UCSD-AML1 (cell line): ENCODE data around the gene TP53TG5.
"Not testable (repeated sequence)": the region's sequence is repeated elsewhere in the genome, so short reads cannot be mapped to it uniquely, and the experiment has no call there.

ENCODE experiments used
- DNase-seq: peaks from one replicate; lab custom pipeline; 2025; ENCODE audit not compliant: unreplicated experiment; lab: John Stamatoyannopoulos, UW

TP53TG5 gene

DNA sequence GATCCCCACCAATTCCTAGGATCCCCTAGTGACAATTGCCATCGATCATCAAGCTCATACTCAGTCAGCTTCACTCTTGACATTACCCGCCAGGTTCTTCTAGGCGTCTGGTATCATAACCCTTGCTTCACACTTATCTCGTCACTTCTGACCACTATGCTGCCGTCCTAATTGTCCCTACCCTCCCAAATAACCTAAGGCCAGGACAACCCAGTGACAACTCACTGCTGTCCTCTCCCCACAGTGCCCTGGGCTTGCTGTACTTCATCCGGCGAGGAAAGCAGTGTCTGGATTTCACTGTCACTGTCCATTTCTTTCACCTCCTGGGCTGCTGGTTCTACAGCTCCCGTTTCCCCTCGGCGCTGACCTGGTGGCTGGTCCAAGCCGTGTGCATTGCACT, 11.5 kb downstream of the TP53TG5 start:
- DNase-seq: no peak

- DNase-seq: no peak
Measured at GRCh38 chr20:45366192-45366591, 11.9 kb downstream of the TP53TG5 start.

DNA sequence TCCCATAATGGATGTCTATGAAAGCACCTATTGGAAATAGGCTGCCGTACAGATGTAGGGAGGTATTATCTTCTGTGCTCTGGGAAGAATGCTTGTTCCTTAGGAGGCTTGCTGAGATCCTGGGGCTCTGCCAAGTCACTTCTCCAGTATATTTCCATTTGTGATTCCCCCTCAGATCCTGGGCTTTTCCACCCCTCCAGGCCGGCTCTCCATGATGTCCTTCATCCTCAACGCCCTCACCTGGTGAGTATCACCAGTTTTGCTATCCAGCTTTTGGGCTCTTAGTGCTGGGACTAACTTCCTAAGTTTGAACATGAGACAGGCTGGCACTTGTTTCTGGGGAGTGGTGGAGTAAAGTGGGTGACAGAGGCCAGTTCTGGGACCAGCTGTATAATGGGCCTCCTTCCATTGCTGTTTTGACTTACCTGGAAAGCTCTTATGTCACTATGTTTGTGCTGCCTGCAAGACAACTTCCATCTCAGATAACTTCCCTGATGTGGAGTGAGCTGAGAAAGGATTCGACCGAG, 12.6 kb downstream of the TP53TG5 start:
- DNase-seq: no peak

DNA sequence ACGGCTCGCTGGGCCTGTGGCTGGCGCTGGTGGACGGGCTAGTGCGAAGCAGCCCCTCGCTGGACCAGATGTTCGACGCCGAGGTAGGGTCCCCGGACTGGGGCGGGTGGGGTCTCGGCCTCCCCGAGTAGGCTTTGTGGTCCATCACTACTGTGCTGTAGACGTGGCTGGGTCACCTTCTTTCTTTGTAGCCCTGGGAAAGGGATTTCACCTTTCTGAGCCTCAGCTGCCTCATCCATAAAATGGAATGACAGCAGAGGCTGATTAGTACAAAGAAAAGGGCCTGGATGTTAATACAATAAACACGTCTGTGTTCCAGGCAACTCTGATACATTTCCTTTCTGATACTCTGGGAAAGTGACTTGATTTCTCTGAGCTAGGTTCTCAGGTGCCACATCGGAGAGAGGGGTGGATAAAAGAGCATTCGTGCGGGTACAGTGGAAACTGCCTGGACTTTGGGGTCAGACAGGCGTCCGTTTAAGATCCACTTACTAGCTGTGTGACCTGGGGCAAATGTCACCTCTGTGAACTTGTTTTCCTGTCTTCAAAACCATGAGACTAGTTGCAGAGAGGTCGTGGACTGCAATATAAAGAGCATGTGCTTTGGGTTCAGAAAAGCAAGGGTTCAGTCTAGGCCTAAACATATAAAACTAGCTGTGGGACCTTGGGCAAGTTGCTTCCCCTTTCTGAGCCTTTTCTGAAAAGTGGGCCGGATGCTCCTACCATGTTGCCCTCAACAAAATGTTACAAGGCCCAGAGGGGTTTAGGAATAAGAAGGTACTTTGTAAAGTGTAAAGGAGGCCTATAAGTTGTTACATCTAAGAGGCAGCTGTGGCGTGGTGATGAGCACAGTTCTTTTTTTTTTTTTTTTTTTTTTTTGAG, 14.3 kb downstream of the TP53TG5 start:
- DNase-seq: no peak

DNA sequence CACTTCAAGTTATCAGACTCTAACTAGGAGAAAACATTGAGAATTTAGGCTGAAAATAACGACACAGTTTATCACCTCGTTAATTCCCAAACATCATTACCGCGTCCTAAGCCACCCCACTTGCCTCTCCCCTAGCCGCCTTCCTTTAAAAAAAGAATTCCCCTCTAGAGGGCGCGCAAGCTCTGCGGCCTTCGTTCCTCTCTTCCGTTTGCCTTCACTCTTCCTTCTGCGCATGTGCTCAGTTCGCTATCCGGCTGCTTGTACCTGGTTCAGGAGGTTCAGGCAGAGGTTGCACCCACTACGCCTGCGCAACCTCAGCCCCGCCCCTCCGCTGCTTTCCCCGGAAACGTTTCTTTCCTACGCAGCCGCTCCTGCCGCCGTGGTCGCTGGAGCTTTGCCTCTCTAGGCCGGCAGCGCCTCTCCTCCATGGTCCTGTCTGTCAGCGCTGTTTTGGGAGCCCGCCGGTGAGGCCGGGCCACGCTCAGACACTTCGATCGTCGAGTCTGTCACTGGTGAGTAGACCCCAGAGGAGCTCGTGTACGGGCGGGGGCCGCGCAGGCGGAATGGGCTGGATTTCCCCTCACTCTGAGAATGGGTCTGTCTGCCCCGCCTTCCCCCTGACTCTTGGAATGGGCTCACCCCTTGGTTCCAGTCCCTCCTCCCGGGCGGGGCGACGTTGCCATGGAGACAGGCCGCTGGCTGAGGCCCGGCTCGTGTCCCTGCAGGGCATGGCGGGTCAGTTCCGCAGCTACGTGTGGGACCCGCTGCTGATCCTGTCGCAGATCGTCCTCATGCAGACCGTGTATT, 15.1 kb downstream of the TP53TG5 start, which contains the start of gene SYS1:
Gene SYS1 (plus strand): TSS at position 353 of the 807 bp plus-strand sequence. CDS start 376 bp downstream, at position 729.
- DNase-seq: peak; percentile 99

DNA sequence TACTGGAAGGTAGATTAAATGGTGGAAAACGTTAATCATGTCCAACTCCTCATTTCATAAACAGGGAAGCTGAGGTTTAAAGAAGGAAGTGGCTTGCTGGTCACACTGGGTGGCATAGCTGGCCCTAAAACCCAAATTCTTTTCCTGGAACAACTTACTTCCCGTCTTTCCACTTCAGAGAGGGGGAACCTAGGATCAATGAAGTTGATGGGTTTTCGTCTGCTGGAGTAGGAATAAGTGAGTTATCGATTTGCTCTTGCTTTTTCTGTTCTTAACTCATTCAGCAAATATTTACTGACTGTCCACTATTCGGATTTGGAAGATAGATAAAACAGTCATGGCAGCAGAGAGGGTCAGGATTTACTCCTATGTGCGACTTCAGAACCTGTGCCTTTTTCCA, 16.3 kb downstream of the TP53TG5 start:
- DNase-seq: peak; percentile 26

GRCh38 chr20:45359406-45360148, 18.5 kb downstream of the TP53TG5 start:
- no peak for DNase-seq

- no peak for DNase-seq
Measured at GRCh38 chr20:45359069-45359405, 19.1 kb downstream of the TP53TG5 start.

GRCh38 chr20:45358282-45359068, 19.6 kb downstream of the TP53TG5 start:
- peak; percentile 41 for DNase-seq

DNA sequence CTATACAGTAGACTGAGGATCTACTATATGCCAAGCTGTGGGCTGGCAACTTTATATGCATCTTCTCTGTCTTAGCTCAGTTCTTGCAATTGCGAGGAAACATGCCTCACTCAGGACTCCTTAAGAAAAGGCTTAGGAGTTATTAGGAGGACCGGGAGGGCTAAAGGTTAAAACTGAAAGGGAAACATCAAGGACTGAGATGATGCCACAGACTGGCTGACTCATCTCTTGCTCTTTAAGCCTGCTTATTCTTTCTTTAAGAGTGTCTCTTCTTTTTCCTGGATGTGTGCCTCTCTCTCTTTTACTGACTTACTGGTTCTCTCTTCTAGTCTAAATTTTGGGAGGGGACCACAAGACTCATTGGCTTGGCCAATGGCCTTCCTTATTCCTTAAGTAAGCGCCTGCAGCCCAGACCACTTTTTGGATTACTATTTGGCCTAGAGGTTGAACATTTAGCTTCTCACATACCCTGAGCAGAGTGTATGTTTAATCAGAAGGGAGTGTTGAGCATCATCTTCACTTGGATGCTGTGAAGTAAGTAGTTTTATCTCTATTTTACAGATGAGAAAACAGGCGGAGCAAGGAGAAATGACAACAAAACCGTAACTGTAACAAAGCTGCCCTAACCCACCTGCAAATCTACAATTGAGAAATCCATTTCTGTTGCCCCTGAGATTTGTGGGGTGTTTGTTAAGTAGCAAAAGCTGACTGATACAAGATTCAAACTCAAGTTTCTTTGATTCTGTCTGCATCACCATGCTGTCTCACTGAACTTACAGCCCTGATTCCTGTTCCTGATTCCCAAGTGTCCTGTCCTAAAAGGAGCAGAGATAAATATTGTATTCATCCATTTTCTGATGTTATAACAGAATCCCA, 22.7 kb downstream of the TP53TG5 start:
- DNase-seq: no peak

DNA sequence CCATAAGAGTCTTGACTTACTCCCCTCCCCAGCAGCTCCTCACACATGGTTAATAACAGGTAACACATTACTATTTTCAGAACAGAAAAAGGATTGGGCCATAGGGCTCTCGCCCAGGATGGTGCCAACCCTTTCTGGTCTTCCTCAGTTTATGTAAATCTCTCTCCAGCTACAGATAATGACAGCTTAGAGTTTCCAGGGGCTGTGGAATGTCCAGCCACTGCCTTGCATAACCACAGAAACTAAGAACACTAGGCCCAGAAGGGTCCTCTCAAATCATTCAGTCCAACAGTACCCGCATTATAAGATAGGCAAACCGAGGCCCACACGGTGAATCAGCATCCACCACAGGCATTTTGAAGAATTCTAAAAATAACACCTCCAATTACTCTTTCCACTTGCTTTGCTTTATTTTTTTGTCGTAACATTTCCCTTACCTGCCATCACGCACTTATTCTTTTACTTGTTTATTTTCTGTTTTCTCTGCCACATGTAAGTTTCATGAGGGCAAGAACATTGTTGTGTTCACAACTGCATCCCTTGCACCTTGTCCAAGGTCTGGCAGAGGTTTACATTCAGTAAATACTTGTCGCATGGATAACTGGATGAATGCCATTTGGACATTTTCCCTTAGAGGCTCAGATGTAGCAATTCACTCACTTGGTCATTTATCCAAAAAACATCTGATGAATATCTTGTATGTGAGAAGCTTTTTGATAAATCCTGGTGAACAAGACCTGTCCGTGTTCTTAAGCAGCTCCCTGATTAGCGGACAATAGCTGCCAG, 23.5 kb downstream of the TP53TG5 start:
- no peak for DNase-seq

DNA sequence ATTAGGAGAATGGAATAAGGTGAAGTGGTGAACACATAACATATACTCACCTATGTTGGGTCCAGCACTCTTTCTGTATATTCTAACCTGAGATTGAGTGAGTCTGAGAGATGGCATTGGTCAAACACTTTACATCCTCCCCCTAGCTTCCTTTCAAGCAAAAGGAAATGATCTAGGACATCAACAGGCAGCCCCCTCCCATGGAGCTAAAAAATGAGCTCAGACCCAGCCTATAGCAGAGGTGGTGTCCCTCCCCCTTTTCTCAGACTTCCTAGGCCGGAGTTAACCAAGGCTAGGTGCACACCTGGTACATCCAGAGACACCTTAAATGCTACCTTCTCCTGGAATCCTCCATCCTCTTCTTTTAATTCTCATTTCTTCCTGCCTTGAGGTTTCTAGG, 24.4 kb downstream of the TP53TG5 start:
- no peak for DNase-seq

GRCh38 chr20:45352729-45353128, 25.4 kb downstream of the TP53TG5 start:
- no peak for DNase-seq

GRCh38 chr20:45350795-45351194, 27.3 kb downstream of the TP53TG5 start:
- DNase-seq: not testable (repeated sequence)

GRCh38 chr20:45350217-45350616, 27.9 kb downstream of the TP53TG5 start:
- no peak for DNase-seq

DNA sequence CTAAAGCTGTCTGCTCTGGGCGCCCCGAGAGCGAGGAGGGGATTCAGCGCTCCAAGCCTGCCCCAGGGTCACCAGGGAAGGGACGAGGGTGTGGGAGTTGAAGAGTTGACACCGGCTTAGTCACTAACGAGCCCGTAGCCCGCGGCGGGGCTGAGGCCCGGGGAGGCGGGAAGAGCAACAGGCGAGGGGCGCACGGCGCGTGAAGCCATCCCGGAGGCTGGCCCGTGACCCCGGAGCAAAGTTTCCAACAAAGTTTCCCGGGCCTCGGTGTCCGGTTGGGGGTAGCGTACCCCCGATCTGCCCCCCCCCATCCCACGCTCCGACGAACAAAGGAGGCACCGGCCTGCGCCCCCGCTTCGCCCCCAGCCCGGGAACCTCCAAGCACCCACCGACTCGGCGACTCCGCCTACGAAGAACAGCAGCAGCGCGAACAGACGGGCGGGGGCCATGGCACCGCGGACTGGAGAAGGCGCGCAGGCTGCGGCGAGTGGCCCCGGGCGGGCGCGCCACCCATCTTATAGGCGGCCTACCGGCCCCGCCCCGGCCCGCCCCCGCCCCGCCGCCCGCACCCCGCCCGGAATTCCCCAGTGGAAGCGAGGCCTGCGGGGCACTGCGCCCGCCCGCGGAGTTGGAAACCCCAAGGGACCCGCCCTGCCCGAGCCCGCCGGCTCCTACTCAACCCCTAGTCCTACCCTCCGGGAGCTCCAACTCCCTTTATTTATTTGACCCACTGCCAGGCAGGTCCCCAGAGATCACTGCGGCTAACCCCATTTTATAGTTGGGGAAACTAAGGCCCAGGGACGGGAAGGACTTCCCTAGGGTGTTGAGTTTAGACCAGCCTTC, 30.0 kb downstream of the TP53TG5 start, which contains the start of gene SDC4:
Gene SDC4 (minus strand): TSS at position 489 of the 843 bp plus-strand sequence. CDS start 40 bp downstream, at position 449.
- peak; percentile 58 for DNase-seq

GRCh38 chr20:45347297-45347935, 30.7 kb downstream of the TP53TG5 start:
- DNase-seq: no peak
